Measurements from ENCODE around the gene GAK. TPM values are rescaled to one million over a fixed set of nuclear protein-coding genes. Genes with fewer than 3 reads are reported as not detected.

GAK gene
- total and polyA plus RNA-seq, 10 donors = 112 to 249 (median 190) TPM

- intact Hi-C loops (cut with DNase I; ENCODE audit: low total_unique reads) = no loop called here
- Histone ChIP-seq H3K36me3 (peaks cover 5 to 100% (median 84%) of the 10 kb centered on the region in 6 donors), H3K4me3 (no peak overlapping the region), H3K27me3 (replicated peaks in 1 of 7) (no peaks in the 10 kb centered on the region), H3K27ac (no peak overlapping the region), H3K4me1 (peaks cover 0 to 8% (median 5%) of the 10 kb centered on the region in 6 donors), H3K9me3 (no peaks in the 10 kb centered on the region)
- no peak for DNase-seq
- TF ChIP-seq POLR2AphosphoS5 (IDR thresholded peaks at IDR 0.05) = no peak
- no peak for TF ChIP-seq POLR2A (IDR thresholded peaks at IDR 0.05)
- TF ChIP-seq, protein P1, sequence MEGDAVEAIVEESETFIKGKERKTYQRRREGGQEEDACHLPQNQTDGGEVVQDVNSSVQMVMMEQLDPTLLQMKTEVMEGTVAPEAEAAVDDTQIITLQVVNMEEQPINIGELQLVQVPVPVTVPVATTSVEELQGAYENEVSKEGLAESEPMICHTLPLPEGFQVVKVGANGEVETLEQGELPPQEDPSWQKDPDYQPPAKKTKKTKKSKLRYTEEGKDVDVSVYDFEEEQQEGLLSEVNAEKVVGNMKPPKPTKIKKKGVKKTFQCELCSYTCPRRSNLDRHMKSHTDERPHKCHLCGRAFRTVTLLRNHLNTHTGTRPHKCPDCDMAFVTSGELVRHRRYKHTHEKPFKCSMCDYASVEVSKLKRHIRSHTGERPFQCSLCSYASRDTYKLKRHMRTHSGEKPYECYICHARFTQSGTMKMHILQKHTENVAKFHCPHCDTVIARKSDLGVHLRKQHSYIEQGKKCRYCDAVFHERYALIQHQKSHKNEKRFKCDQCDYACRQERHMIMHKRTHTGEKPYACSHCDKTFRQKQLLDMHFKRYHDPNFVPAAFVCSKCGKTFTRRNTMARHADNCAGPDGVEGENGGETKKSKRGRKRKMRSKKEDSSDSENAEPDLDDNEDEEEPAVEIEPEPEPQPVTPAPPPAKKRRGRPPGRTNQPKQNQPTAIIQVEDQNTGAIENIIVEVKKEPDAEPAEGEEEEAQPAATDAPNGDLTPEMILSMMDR (IDR thresholded peaks at IDR 0.05 in 8 of 11, conservative IDR thresholded peaks at IDR 0.05 in 3 of 11) = no peak
- 90 to 95% (median 93%) methylated on average over 20 to 24 of the region's 24 CpGs for WGBS, 5 donors
These were observed 65.9 kb downstream of the GAK start for GRCh38 chr4:866068-866760.

DNA sequence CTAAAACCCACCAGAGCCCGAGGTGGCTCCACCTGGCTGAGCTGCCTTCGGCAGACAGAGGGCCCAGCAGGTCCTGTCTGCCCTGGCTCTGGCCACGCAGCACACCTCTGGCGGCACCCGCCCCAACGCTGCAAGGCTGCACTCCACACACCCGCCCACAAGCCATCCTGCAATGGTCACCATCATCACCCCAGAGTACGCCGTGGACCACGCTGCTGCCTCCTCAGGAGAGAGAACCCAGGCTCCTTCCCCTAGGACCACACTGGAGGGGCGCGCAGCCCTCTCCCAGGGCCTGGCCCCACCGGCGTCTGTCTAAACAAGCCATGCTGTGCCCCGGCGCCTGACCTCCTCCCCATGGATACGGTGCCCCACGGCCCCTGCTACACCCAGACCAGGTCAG is 66.5 kb downstream of the GAK start:
- Histone ChIP-seq H3K36me3 (peaks cover 5 to 100% (median 84%) of the 10 kb centered on the region in 6 donors), H3K4me1 (peaks cover 0 to 13% (median 11%) of the 10 kb centered on the region in 6 donors), H3K27me3 (replicated peaks in 1 of 7) (no peaks in the 10 kb centered on the region), H3K27ac (no peak overlapping the region), H3K4me3 (no peak overlapping the region), H3K9me3 (no peaks in the 10 kb centered on the region)
- intact Hi-C loops (cut with DNase I; ENCODE audit: low total_unique reads) = no loop called here
- DNase-seq = no peak
- 92 to 98% (median 96%) methylated on average over 10 to 18 of the region's 18 CpGs for WGBS, 5 donors
- TF ChIP-seq POLR2A (IDR thresholded peaks at IDR 0.05) (no peak), POLR2AphosphoS5 (IDR thresholded peaks at IDR 0.05) (no peak)
- TF ChIP-seq, protein P1 (IDR thresholded peaks at IDR 0.05 in 8 of 11, conservative IDR thresholded peaks at IDR 0.05 in 3 of 11) = no peak

GRCh38 chr4:865121-865465 is 67.0 kb downstream of the GAK start:
- Histone ChIP-seq H3K27ac (no peak overlapping the region), H3K36me3 (peaks cover under 1 to 100% (median 84%) of the 10 kb centered on the region in 6 donors), H3K4me1 (peaks cover 0 to 16% (median 12%) of the 10 kb centered on the region in 6 donors), H3K27me3 (replicated peaks in 1 of 7) (no peaks in the 10 kb centered on the region), H3K4me3 (no peak overlapping the region), H3K9me3 (no peaks in the 10 kb centered on the region)
- 95 to 97% (median 96%) methylated on average over 4 to 11 of the region's 11 CpGs for WGBS, 5 donors
- no peak for TF ChIP-seq POLR2A (IDR thresholded peaks at IDR 0.05)
- no peak for TF ChIP-seq POLR2AphosphoS5 (IDR thresholded peaks at IDR 0.05)
- TF ChIP-seq, protein P1 (IDR thresholded peaks at IDR 0.05 in 8 of 11, conservative IDR thresholded peaks at IDR 0.05 in 3 of 11) = no peak
- DNase-seq = no peak
- intact Hi-C loops (cut with DNase I; ENCODE audit: low total_unique reads) = no loop called here

DNA sequence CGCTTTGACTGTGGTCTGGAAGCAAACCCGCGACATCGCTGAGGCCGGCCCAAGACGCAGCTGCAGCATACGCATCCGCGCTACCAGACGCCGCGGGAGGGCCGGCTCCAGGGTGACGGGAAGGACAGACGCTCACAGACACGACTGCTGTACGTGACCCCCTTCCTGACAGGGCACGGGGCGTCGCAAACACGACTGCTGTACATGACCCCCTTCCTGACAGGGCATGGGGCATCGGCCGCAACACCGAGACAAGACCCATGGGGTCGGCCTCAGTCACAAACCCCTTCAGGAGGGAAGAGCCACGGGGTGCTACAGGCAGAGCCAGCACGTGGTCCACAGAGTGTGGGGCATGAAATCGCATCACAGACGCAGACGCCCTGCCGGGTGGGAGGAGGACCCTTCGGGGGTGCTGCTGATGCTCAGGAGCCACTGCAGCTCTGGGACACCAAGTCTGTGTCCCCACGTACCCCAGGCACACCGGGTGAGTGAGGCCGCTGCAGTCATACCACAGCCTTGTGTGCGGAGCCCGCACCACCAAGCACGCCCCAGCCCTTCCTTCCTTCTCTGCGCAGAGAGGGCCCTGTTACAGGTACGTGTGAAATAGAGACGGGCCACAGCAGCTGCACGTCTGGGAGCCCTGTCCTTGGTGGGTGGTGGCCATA is 67.5 kb downstream of the GAK start:
- H3K27me3 ChIP-seq (replicated peaks in 1 of 7) = no peaks in the 10 kb centered on the region
- no peak overlapping the region for H3K4me3 ChIP-seq
- WGBS, 5 donors = 94 to 96% (median 96%) methylated on average over 34 to 42 of the region's 42 CpGs
- intact Hi-C loops (cut with DNase I; ENCODE audit: low total_unique reads) = no loop called here
- H3K4me1 ChIP-seq = peaks cover 0 to 16% (median 12%) of the 10 kb centered on the region in 6 donors
- TF ChIP-seq POLR2A (IDR thresholded peaks at IDR 0.05) (no peak), POLR2AphosphoS5 (IDR thresholded peaks at IDR 0.05) (peak in 1 of 3 donors; percentile 50)
- DNase-seq = peak; percentile 72
- H3K27ac ChIP-seq = no peak overlapping the region
- no peaks in the 10 kb centered on the region for H3K9me3 ChIP-seq
- peaks cover 0 to 100% (median 86%) of the 10 kb centered on the region in 6 donors for H3K36me3 ChIP-seq

All from spleen (tissue), 11 donors.